OCI-LY7 (cell line): ENCODE results near the gene PPP6R3.

ENCODE experiments used
- CTCF ChIP-seq: fragments of 200-600 bp; sonication (generic); conservative IDR thresholded peaks from 2 replicates; pipeline ENCODE4 v1.5.1; 2014; ENCODE audit warnings: mild to moderate bottlenecking, antibody characterized with exemption, low read length, moderate library complexity, mixed read lengths
- EZH2phosphoT487 ChIP-seq: fragments of 200-600 bp; sonication (generic); IDR thresholded peaks from 2 replicates; pipeline ENCODE4 v1.6.1; 2018; ENCODE audit warnings: low read depth, borderline replicate concordance, mild to moderate bottlenecking, mixed run types, antibody characterized with exemption, low read length, moderate library complexity, mixed read lengths

DNA sequence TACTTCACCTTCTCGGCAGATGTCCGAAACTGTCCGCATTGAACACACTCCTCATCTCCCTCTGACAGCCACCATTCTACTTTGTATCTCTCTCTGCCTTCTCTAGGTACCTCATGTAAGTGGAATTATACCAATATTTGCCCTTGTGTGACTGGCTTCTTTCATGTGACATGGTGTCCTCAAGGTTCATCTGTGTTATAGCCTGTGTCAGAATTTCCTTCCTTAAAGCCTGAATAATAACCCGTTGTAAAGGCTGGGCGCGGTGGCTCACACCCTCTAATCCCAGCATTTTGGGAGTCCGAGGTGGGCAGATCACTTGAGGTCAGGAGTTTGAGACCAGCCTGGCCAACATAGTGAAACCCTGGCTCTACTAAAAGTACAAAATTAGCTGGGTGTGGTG, 40.4 kb upstream of the PPP6R3 start:
- TF ChIP-seq CTCF (no peak), EZH2phosphoT487 (no peak)
